ENCODE results near the gene FAM240B. TPM values are rescaled to one million over a fixed set of nuclear protein-coding genes. Genes with fewer than 3 reads are reported as not detected.

Gene FAM240B
- total RNA-seq, 4 donors from 2014 or later, result not detected

DNA sequence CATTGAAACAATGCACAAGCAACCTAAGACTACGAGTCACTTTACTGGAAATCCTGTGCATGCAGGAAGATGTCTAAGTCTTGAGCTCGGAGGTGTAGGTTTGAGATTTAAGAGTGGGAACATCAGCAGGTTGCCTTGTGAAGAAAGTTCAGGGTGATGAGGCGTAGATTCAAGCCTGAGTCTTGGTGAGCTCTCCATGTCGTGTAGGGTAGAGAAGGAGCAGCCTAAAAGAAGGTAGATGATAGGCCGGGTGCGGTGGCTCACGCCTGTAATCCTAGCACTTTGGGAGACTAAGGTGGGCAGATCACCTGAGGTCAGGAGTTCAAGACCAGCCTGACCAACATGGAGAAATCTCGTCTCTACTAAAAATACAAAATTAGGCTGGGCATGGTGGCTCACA is 69.4 kb downstream of the FAM240B start:
- Histone ChIP-seq H3K27me3 (no peaks in the 10 kb centered on the region), H3K4me1 (peaks cover 0 to 7% of the 10 kb centered on the region in 2 donors), H3K36me3 (no peaks in the 10 kb centered on the region), H3K27ac (no peak overlapping the region), H3K4me3 (replicated peaks in 1 of 3) (no peak overlapping the region), H3K9me3 (no peaks in the 10 kb centered on the region)
- intact Hi-C loops (cut with DNase I), result loop anchor here (10.0 kb wide), 1 partner anchor 54 kb away; no protein-coding TSS in a partner anchor
- TF ChIP-seq, protein P1, sequence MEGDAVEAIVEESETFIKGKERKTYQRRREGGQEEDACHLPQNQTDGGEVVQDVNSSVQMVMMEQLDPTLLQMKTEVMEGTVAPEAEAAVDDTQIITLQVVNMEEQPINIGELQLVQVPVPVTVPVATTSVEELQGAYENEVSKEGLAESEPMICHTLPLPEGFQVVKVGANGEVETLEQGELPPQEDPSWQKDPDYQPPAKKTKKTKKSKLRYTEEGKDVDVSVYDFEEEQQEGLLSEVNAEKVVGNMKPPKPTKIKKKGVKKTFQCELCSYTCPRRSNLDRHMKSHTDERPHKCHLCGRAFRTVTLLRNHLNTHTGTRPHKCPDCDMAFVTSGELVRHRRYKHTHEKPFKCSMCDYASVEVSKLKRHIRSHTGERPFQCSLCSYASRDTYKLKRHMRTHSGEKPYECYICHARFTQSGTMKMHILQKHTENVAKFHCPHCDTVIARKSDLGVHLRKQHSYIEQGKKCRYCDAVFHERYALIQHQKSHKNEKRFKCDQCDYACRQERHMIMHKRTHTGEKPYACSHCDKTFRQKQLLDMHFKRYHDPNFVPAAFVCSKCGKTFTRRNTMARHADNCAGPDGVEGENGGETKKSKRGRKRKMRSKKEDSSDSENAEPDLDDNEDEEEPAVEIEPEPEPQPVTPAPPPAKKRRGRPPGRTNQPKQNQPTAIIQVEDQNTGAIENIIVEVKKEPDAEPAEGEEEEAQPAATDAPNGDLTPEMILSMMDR (IDR thresholded peaks at IDR 0.05), result no peak
- no peak for TF ChIP-seq POLR2A (IDR thresholded peaks at IDR 0.05)
- WGBS, 2 donors, result 93 to 95% methylated on average over 8 of the region's 8 CpGs
- no peak for DNase-seq

DNA sequence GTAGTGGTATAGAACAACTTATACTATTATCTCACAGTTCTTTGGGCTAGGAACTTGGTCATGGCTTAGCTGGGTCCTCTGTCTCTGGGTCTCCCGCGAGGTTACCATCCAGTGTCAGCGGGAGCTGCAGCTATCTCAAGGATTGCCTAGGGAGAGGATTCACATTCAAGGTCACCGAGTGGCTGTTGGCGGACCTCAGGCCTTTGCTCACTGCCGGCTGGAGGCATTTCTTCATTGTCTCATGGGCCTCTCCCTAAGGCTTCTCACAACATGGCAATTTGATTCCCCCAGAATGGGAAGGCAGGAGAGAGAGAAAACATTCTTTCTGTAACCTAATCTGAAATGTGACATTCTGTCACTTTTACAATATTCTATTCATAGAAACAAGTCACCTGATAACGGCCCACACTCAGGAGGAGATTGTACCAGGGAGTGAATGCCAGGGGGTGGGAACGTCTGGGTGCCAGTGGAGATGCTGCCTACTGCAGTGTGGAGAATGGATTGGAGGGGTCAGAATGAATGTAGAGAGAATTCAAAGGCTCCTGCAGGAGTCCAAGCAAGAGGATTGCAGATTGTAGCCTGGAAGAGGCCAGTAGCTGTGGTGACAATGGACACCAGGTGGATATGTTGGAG is 70.1 kb downstream of the FAM240B start:
- WGBS, 2 donors, result 89 to 91% methylated on average over 6 to 8 of the region's 8 CpGs
- intact Hi-C loops (cut with DNase I), result loop anchor here (10.0 kb wide), 1 partner anchor 55 kb away; no protein-coding TSS in a partner anchor
- peaks cover 0 to 7% of the 10 kb centered on the region in 2 donors for H3K4me1 ChIP-seq
- TF ChIP-seq, protein P1 (IDR thresholded peaks at IDR 0.05), result no peak
- H3K4me3 ChIP-seq (replicated peaks in 1 of 3), result no peak overlapping the region
- no peaks in the 10 kb centered on the region for H3K36me3 ChIP-seq
- no peak for DNase-seq
- no peaks in the 10 kb centered on the region for H3K9me3 ChIP-seq
- no peak overlapping the region for H3K27ac ChIP-seq
- H3K27me3 ChIP-seq, result no peaks in the 10 kb centered on the region

DNA sequence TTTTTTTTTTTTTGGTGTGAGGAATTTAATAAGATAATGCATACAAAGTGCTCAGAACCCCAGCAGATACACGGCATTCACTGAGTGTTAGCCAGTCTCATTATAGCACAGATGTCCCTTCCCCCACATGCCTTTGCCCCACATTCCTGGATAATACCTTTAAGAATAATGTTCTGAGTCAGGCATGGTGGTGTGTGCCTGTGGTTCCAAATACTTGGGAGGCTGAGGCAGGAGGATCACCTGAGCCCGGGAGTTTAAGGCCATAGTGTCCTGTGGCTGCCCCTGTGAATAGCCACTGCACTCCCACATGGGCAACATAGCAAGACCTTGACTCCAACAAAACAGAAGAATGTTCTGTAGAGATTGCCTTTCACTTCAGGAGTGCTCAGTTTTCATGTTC is 75.3 kb downstream of the FAM240B start:
- 39 to 62% methylated on average over 2 of the region's 2 CpGs for WGBS, 2 donors
- Histone ChIP-seq H3K4me3 (replicated peaks in 1 of 3) (no peak overlapping the region), H3K36me3 (no peaks in the 10 kb centered on the region), H3K9me3 (no peaks in the 10 kb centered on the region), H3K27me3 (no peaks in the 10 kb centered on the region), H3K27ac (no peak overlapping the region), H3K4me1 (no peaks in the 10 kb centered on the region)
- no peak for TF ChIP-seq POLR2A (IDR thresholded peaks at IDR 0.05)
- TF ChIP-seq, protein P1 (IDR thresholded peaks at IDR 0.05), result no peak
- no peak for DNase-seq
- intact Hi-C loops (cut with DNase I), result no loop called here

Small RNA genes lying within 50 kb of the gene (small RNA-seq; reads per million reads assigned to genes)
- gene RNU6-765P, result not detected

Other genes with a start within 250 kb of the FAM240B start
- 10 to 100 TPM; 10.5 to 16.3 (median 12.6) TPM for gene ANKRD18A, start 99.5 kb downstream of the FAM240B start, total RNA-seq